A549 (cell line): ENCODE results near the gene TTC5. TPM values are rescaled to one million over a fixed set of nuclear protein-coding genes. Genes with fewer than 3 reads are reported as not detected.

Experiments used
- polyA plus RNA-seq, 4 experiments: library from polyadenylated mRNA; depleted of rRNA in 3 of 4; stranded (reverse); fragments of >200 nt; fragmentation: RNase III in 1 of 4; extraction: RNeasy Plus Mini Kit Qiagen cat#74134 plus additional on column Dnase treatment in 1 of 4; gene quantifications; 2 replicates in 3 of 4; 3 replicates in 1 of 4; pipeline ENCODE4 v1.2.3, GENCODE V29; 2011 to 2017
- small RNA-seq, 6 experiments: library from RNA; depleted of rRNA; stranded (forward); fragments of <200 nt; gene quantifications; one replicate each; pipeline ENCODE3, GENCODE V24; 2012

TTC5 gene
- polyA plus RNA-seq, 2 of the 4 experiments (the other 2 are of a cell fraction), result 30.2 to 31.2 TPM

Small RNA genes lying within 50 kb of the gene (small RNA-seq; reads per million reads assigned to genes)
- gene SNORA79B (0 to 6.3 (median 0.23) reads per million in 6 experiments), gene SNORD126 (0.77 to 115 (median 17.0) reads per million in 6 experiments)

Other genes with a start within 250 kb of the TTC5 start
- gene OR4L1, start 245.9 kb downstream of the TTC5 start, polyA plus RNA-seq (2011; rRNA removed), result not detected in 2 replicates
- gene OR4L1, start 245.9 kb downstream of the TTC5 start, polyA plus RNA-seq (2017; fragmentation: RNase III; extraction: RNeasy Plus Mini Kit Qiagen cat#74134 plus additional on column Dnase treatment), result not detected in 3 replicates
- not detected in 2 replicates for gene OR4K17, start 195.2 kb downstream of the TTC5 start, polyA plus RNA-seq (2011; rRNA removed)
- not detected in 3 replicates for gene OR4K17, start 195.2 kb downstream of the TTC5 start, polyA plus RNA-seq (2017; fragmentation: RNase III; extraction: RNeasy Plus Mini Kit Qiagen cat#74134 plus additional on column Dnase treatment)
- not detected in 2 replicates for gene OR4N5, start 167.1 kb downstream of the TTC5 start, polyA plus RNA-seq (2011; rRNA removed)
- gene OR4N5, start 167.1 kb downstream of the TTC5 start, polyA plus RNA-seq (2017; fragmentation: RNase III; extraction: RNeasy Plus Mini Kit Qiagen cat#74134 plus additional on column Dnase treatment), result not detected in 3 replicates
- gene OR11G2, start 115.1 kb downstream of the TTC5 start, polyA plus RNA-seq (2011; rRNA removed), result not detected in 2 replicates
- not detected in 3 replicates for gene OR11G2, start 115.1 kb downstream of the TTC5 start, polyA plus RNA-seq (2017; fragmentation: RNase III; extraction: RNeasy Plus Mini Kit Qiagen cat#74134 plus additional on column Dnase treatment)
- not detected in 2 replicates for gene OR11H6, start 82.2 kb downstream of the TTC5 start, polyA plus RNA-seq (2011; rRNA removed)
- gene OR11H6, start 82.2 kb downstream of the TTC5 start, polyA plus RNA-seq (2017; fragmentation: RNase III; extraction: RNeasy Plus Mini Kit Qiagen cat#74134 plus additional on column Dnase treatment), result not detected in 3 replicates
- not detected in 2 replicates for gene OR11H7, start 77.0 kb downstream of the TTC5 start, polyA plus RNA-seq (2011; rRNA removed)
- gene OR11H7, start 77.0 kb downstream of the TTC5 start, polyA plus RNA-seq (2017; fragmentation: RNase III; extraction: RNeasy Plus Mini Kit Qiagen cat#74134 plus additional on column Dnase treatment), result not detected in 3 replicates
- gene OR11H4, start 66.7 kb downstream of the TTC5 start, polyA plus RNA-seq (2011; rRNA removed), result not detected in 2 replicates
- gene OR11H4, start 66.7 kb downstream of the TTC5 start, polyA plus RNA-seq (2017; fragmentation: RNase III; extraction: RNeasy Plus Mini Kit Qiagen cat#74134 plus additional on column Dnase treatment), result not detected in 3 replicates
- 98.2 and 121 TPM in 2 replicates for gene CCNB1IP1, start 27.3 kb upstream of the TTC5 start, polyA plus RNA-seq (2011; rRNA removed)
- 29.9 to 32.6 TPM (median 30.8 TPM) in 3 replicates for gene CCNB1IP1, start 27.3 kb upstream of the TTC5 start, polyA plus RNA-seq (2017; fragmentation: RNase III; extraction: RNeasy Plus Mini Kit Qiagen cat#74134 plus additional on column Dnase treatment)
- gene PARP2, start 37.7 kb upstream of the TTC5 start, polyA plus RNA-seq (2011; rRNA removed), result 39.8 and 42.3 TPM in 2 replicates
- 42.0 to 43.4 TPM (median 42.1 TPM) in 3 replicates for gene PARP2, start 37.7 kb upstream of the TTC5 start, polyA plus RNA-seq (2017; fragmentation: RNase III; extraction: RNeasy Plus Mini Kit Qiagen cat#74134 plus additional on column Dnase treatment)
- 17.5 and 22.2 TPM in 2 replicates for gene TEP1, start 107.5 kb upstream of the TTC5 start, polyA plus RNA-seq (2011; rRNA removed)
- 6.8 to 8.0 TPM (median 7.4 TPM) in 3 replicates for gene TEP1, start 107.5 kb upstream of the TTC5 start, polyA plus RNA-seq (2017; fragmentation: RNase III; extraction: RNeasy Plus Mini Kit Qiagen cat#74134 plus additional on column Dnase treatment)
- gene KLHL33, start 130.2 kb upstream of the TTC5 start, polyA plus RNA-seq (2011; rRNA removed), result not detected in 2 replicates
- gene KLHL33, start 130.2 kb upstream of the TTC5 start, polyA plus RNA-seq (2017; fragmentation: RNase III; extraction: RNeasy Plus Mini Kit Qiagen cat#74134 plus additional on column Dnase treatment), result not detected in 3 replicates
- gene OSGEP, start 148.9 kb upstream of the TTC5 start, polyA plus RNA-seq (2011; rRNA removed), result 32.8 and 33.2 TPM in 2 replicates
- gene OSGEP, start 148.9 kb upstream of the TTC5 start, polyA plus RNA-seq (2017; fragmentation: RNase III; extraction: RNeasy Plus Mini Kit Qiagen cat#74134 plus additional on column Dnase treatment), result 30.4 to 36.9 TPM (median 33.6 TPM) in 3 replicates
- 324 and 419 TPM in 2 replicates for gene APEX1, start 149.3 kb upstream of the TTC5 start, polyA plus RNA-seq (2011; rRNA removed)
- gene APEX1, start 149.3 kb upstream of the TTC5 start, polyA plus RNA-seq (2017; fragmentation: RNase III; extraction: RNeasy Plus Mini Kit Qiagen cat#74134 plus additional on column Dnase treatment), result 304 to 313 TPM (median 312 TPM) in 3 replicates
- gene PIP4P1, start 155.5 kb upstream of the TTC5 start, polyA plus RNA-seq (2011; rRNA removed), result 30.4 and 40.6 TPM in 2 replicates
- 24.6 to 35.8 TPM (median 33.0 TPM) in 3 replicates for gene PIP4P1, start 155.5 kb upstream of the TTC5 start, polyA plus RNA-seq (2017; fragmentation: RNase III; extraction: RNeasy Plus Mini Kit Qiagen cat#74134 plus additional on column Dnase treatment)
- 111 and 129 TPM in 2 replicates for gene PNP, start 163.5 kb upstream of the TTC5 start, polyA plus RNA-seq (2011; rRNA removed)
- gene PNP, start 163.5 kb upstream of the TTC5 start, polyA plus RNA-seq (2017; fragmentation: RNase III; extraction: RNeasy Plus Mini Kit Qiagen cat#74134 plus additional on column Dnase treatment), result 95.9 to 103 TPM (median 97.3 TPM) in 3 replicates
- not detected in 2 replicates for gene RNASE10, start 199.6 kb upstream of the TTC5 start, polyA plus RNA-seq (2011; rRNA removed)
- gene RNASE10, start 199.6 kb upstream of the TTC5 start, polyA plus RNA-seq (2017; fragmentation: RNase III; extraction: RNeasy Plus Mini Kit Qiagen cat#74134 plus additional on column Dnase treatment), result 0.16 to 0.18 TPM in 2 of 3 replicates, not detected in the other